Tibial nerve (tissue), 3 donors: ENCODE results near the gene KCNQ1.

Experiments used
- POLR2A ChIP-seq, 2 donors: fragments of 450-650 bp; IDR thresholded peaks; one replicate each; pipeline ENCODE4 v1.6.1; 2017; ENCODE audit warnings: antibody characterized with exemption in 2 of 2, mild to moderate bottlenecking in 2 of 2, moderate library complexity in 2 of 2
- TF ChIP-seq, protein P1 (sequence below), 5 experiments: fragments of 200-600 bp in 3 of 5; fragments of 450-650 bp in 2 of 5; sonication (generic) in 3 of 5; IDR thresholded peaks; one replicate each; pipeline ENCODE4 v1.5.1; 2016 to 2019; ENCODE audit warnings: antibody characterized with exemption in 5 of 5, mild to moderate bottlenecking in 3 of 5, moderate library complexity in 2 of 5

DNA sequence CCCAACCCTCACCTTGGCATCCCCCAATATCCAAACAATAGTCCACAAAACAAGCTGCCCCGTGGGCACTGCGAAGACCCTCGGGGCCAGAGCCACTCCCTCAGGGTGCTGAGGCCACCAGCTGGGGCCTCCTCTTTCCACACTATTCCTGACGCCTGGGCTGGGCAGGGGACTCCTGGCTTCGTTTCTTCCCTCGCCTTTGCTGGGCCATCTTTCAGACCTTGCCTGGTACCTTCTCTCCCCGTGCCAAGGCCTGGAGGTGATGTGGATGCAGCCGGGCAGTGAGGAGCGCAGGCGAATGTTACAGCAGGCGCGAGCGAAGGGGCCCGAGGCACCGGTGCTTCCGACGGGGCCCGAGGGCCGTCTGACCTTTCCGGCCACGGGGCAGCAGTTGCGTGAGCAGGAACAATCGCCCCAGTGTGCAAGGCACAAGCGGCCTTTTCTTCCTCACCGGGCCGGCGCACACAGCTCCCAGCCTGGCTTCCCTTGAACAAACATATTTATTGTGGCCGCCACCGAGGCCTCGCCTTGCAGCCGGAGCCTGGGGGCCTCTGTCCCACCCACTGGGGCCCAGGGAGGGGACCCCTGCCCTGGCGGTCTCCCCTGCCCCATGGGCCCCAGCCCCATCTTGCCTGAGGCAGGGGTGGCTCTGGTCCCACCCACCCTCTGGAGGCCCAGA, 287.6 kb downstream of the KCNQ1 start:
- no peak for TF ChIP-seq POLR2A (IDR thresholded peaks at IDR 0.05)
- TF ChIP-seq, protein P1, sequence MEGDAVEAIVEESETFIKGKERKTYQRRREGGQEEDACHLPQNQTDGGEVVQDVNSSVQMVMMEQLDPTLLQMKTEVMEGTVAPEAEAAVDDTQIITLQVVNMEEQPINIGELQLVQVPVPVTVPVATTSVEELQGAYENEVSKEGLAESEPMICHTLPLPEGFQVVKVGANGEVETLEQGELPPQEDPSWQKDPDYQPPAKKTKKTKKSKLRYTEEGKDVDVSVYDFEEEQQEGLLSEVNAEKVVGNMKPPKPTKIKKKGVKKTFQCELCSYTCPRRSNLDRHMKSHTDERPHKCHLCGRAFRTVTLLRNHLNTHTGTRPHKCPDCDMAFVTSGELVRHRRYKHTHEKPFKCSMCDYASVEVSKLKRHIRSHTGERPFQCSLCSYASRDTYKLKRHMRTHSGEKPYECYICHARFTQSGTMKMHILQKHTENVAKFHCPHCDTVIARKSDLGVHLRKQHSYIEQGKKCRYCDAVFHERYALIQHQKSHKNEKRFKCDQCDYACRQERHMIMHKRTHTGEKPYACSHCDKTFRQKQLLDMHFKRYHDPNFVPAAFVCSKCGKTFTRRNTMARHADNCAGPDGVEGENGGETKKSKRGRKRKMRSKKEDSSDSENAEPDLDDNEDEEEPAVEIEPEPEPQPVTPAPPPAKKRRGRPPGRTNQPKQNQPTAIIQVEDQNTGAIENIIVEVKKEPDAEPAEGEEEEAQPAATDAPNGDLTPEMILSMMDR (IDR thresholded peaks at IDR 0.05), result no peak
